Endodermal cell (in vitro differentiated cells): Measurements from ENCODE around the gene AGBL1. TPM values are rescaled to one million over a fixed set of nuclear protein-coding genes. Genes with fewer than 3 reads are reported as not detected.

ENCODE experiments used
- DNase-seq: peaks from one replicate; pipeline ENCODE4 v3.0.0-alpha.2; 2017
- H3K27ac ChIP-seq: 2 replicates; pipeline ENCODE4 v1.5.1; 2013; ENCODE audit warnings: mild to moderate bottlenecking, low read depth, low read length, moderate library complexity
- H3K27me3 ChIP-seq: 2 replicates; pipeline ENCODE4 v1.6.1; 2013; ENCODE audit warnings: mild to moderate bottlenecking, low read length, moderate library complexity; ENCODE audit not compliant: insufficient read depth, control insufficient read depth, poor library complexity, severe bottlenecking
- H3K36me3 ChIP-seq: 2 replicates; pipeline ENCODE4 v1.7.0; 2013; ENCODE audit warnings: mild to moderate bottlenecking, low read length, moderate library complexity; ENCODE audit not compliant: control insufficient read depth, insufficient read depth
- H3K4me1 ChIP-seq: one replicate; pipeline ENCODE4 v1.7.0; 2013; ENCODE audit warnings: low read length; ENCODE audit not compliant: control insufficient read depth, insufficient read depth
- H3K4me3 ChIP-seq: 2 replicates; pipeline ENCODE4 v1.5.1; 2013; ENCODE audit warnings: mild to moderate bottlenecking, low read length, moderate library complexity
- H3K9ac ChIP-seq: 2 replicates; pipeline ENCODE4 v1.6.1; 2013; ENCODE audit warnings: mild to moderate bottlenecking, low read length, moderate library complexity; ENCODE audit not compliant: poor library complexity, severe bottlenecking; ENCODE audit errors: extremely low read depth
- H3K9me3 ChIP-seq: 2 replicates; pipeline ENCODE4 v1.6.1; 2013; ENCODE audit warnings: mild to moderate bottlenecking, low read length, moderate library complexity; ENCODE audit not compliant: control insufficient read depth
- H3K27ac Mint-ChIP-seq: 2 replicates; pipeline ENCODE4 v1.8.0; 2020; ENCODE audit warnings: mixed read lengths
- H3K27me3 Mint-ChIP-seq: 2 replicates; pipeline ENCODE4 v1.8.0; 2021; ENCODE audit warnings: mild to moderate bottlenecking, mixed read lengths; ENCODE audit not compliant: insufficient read depth
- H3K36me3 Mint-ChIP-seq: 2 replicates; pipeline ENCODE4 v1.8.0; 2020; ENCODE audit warnings: low read depth, mixed read lengths
- H3K4me1 Mint-ChIP-seq: 2 replicates; pipeline ENCODE4 v1.8.0; 2020; ENCODE audit warnings: mixed read lengths
- H3K4me3 Mint-ChIP-seq: 2 replicates; pipeline ENCODE4 v1.8.0; 2020; ENCODE audit warnings: mild to moderate bottlenecking, moderate library complexity, mixed read lengths
- H3K9me3 Mint-ChIP-seq: 2 replicates; pipeline ENCODE4 v1.8.0; 2020; ENCODE audit warnings: mild to moderate bottlenecking, mixed read lengths
- WGBS, 2 experiments: methylation state at CpG; one replicate each; pipeline versions ENCODE4 v1.1.5 to v1.1.7; 2013; ENCODE audit warnings: missing lambda C conversion rate in 2 of 2, mixed read lengths in 1 of 2; ENCODE audit not compliant: insufficient coverage in 1 of 2, insufficient read length in 1 of 2; 5-methylcytosine and 5-hydroxymethylcytosine counted together
- total RNA-seq, 2 donors: library from RNA; stranded (reverse); fragmentation: NEBNext Ultra II Directional in 1 of 2; extraction: Animal tissue kit (Norgen Biotek cat#: 25700) in 1 of 2; gene quantifications; 2 replicates in 1 of 2; 3 replicates in 1 of 2; pipeline ENCODE4 v1.2.1, GENCODE V29; 2021
- TF ChIP-seq, protein P1 (sequence below): fragments of 200-600 bp; sonication (generic); conservative IDR thresholded peaks from 2 replicates; pipeline ENCODE4 v1.5.0; 2021; ENCODE audit warnings: antibody characterized with exemption, mild to moderate bottlenecking

Gene AGBL1
- total RNA-seq, 2 donors from 2014 or later = 0.07 to 0.11 TPM

DNA sequence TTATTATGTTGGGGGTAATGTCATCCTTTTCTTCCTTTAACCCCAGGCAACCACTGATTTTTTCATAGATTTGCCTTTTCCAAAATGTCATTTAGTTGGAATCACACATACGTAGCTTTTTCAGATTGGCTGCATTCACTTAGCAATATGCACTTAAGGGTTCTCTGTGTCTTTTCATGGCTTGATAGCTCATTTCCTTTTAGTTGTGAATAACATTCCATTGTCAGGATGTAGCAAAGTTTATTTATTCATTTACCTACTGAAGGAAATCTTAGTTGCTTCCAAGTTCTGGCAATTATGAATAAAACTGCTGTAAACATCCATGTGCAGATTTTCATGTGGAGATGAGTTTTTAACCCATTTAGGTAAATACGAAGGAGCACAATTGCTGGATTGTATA lies 125.4 kb downstream of the AGBL1 start:
- Mint-ChIP-seq H3K4me3 (no peak overlapping the region), H3K9me3 (peaks cover 10% of the 10 kb centered on the region), H3K36me3 (no peaks in the 10 kb centered on the region), H3K27ac (no peak overlapping the region), H3K27me3 (peaks cover 38% of the 10 kb centered on the region), H3K4me1 (peaks cover 10% of the 10 kb centered on the region)
- TF ChIP-seq, protein P1, sequence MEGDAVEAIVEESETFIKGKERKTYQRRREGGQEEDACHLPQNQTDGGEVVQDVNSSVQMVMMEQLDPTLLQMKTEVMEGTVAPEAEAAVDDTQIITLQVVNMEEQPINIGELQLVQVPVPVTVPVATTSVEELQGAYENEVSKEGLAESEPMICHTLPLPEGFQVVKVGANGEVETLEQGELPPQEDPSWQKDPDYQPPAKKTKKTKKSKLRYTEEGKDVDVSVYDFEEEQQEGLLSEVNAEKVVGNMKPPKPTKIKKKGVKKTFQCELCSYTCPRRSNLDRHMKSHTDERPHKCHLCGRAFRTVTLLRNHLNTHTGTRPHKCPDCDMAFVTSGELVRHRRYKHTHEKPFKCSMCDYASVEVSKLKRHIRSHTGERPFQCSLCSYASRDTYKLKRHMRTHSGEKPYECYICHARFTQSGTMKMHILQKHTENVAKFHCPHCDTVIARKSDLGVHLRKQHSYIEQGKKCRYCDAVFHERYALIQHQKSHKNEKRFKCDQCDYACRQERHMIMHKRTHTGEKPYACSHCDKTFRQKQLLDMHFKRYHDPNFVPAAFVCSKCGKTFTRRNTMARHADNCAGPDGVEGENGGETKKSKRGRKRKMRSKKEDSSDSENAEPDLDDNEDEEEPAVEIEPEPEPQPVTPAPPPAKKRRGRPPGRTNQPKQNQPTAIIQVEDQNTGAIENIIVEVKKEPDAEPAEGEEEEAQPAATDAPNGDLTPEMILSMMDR = no peak
- H3K9ac ChIP-seq = no peak overlapping the region
- H3K9me3 ChIP-seq = no peaks in the 10 kb centered on the region
- no peak overlapping the region for H3K27ac ChIP-seq
- no peak for DNase-seq
- 90 to 91% methylated on average over 2 of the region's 2 CpGs for WGBS, 2 experiments
- no peaks in the 10 kb centered on the region for H3K36me3 ChIP-seq
- peaks cover 4% of the 10 kb centered on the region for H3K4me1 ChIP-seq
- H3K4me3 ChIP-seq = no peak overlapping the region
- peaks cover 28% of the 10 kb centered on the region for H3K27me3 ChIP-seq

DNA sequence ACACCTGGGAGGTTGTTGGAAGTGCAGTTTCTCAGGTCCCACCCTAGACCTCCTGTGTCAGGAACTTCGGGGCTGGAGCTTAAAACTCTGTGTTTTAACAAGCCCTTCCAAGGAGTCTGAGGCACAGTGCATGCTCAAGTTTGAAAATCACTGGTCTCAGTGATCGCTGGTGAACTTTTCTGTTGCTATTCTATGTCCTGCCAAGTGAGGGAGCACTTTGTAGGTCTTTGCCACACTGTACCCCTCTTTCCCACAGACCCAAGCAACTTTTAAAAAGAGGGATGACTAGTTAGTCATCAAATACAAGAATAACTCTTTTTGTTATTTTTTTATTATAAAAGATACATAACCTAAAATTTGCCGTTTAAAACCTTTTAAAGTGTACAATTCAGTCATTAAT lies 133.7 kb downstream of the AGBL1 start:
- peaks cover 55% of the 10 kb centered on the region for H3K9me3 Mint-ChIP-seq
- Histone ChIP-seq H3K9ac (no peak overlapping the region), H3K27me3 (no peaks in the 10 kb centered on the region), H3K36me3 (no peaks in the 10 kb centered on the region), H3K4me3 (no peak overlapping the region), H3K27ac (no peak overlapping the region), H3K9me3 (peaks cover 33% of the 10 kb centered on the region), H3K4me1 (no peaks in the 10 kb centered on the region)
- H3K27ac Mint-ChIP-seq = no peak overlapping the region
- H3K4me1 Mint-ChIP-seq = no peaks in the 10 kb centered on the region
- no peak for DNase-seq
- H3K4me3 Mint-ChIP-seq = no peak overlapping the region
- TF ChIP-seq, protein P1 = peak; percentile 67
- peaks cover 10% of the 10 kb centered on the region for H3K27me3 Mint-ChIP-seq
- no peaks in the 10 kb centered on the region for H3K36me3 Mint-ChIP-seq
- 56 to 77% methylated on average over 2 to 3 of the region's 3 CpGs for WGBS, 2 experiments

DNA sequence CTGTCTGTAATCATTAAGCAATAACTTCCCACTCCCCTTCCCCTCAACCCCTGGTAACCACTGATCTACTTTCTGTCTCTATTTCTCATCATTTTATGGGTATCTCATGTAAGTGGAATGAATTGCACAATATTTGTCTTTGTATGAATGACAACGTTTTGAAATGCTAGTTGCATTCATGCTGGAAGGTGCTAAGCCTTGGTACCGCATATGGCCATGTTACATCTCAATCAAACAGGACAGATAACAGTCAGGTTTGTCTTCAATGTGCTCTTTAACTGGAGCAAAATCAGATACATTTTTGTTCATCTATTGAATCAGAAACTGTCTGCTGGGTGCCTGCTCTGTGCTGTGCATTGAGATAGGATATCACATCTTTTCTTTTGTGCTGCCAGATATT lies 134.2 kb downstream of the AGBL1 start:
- Histone ChIP-seq H3K36me3 (no peaks in the 10 kb centered on the region), H3K9ac (no peak overlapping the region), H3K27ac (no peak overlapping the region), H3K4me3 (no peak overlapping the region), H3K9me3 (peaks cover 35% of the 10 kb centered on the region), H3K4me1 (no peaks in the 10 kb centered on the region), H3K27me3 (no peaks in the 10 kb centered on the region)
- H3K4me3 Mint-ChIP-seq = no peak overlapping the region
- H3K36me3 Mint-ChIP-seq = no peaks in the 10 kb centered on the region
- TF ChIP-seq, protein P1 = no peak
- H3K27me3 Mint-ChIP-seq = peaks cover 10% of the 10 kb centered on the region
- H3K4me1 Mint-ChIP-seq = no peaks in the 10 kb centered on the region
- no peak overlapping the region for H3K27ac Mint-ChIP-seq
- no peak for DNase-seq
- H3K9me3 Mint-ChIP-seq = peaks cover 54% of the 10 kb centered on the region
- WGBS, 2 experiments = 83 to 100% methylated on average over 2 of the region's 2 CpGs
